ENCODE results near the gene CD300LF. TPM values are rescaled to one million over a fixed set of nuclear protein-coding genes. Genes with fewer than 3 reads are reported as not detected.

The CD300LF gene
- total and polyA plus RNA-seq, 10 of the 15 experiments (the other 5 are each of a cell fraction or from before 2014, with no cell fraction given): 0.15 TPM; not detected in 9

- no peak for TF ChIP-seq CEBPZ (IDR thresholded peaks at IDR 0.05; ENCODE audit: low read depth, low read length)
- TF ChIP-seq KDM1A (IDR thresholded peaks at IDR 0.05; ENCODE audit: borderline replicate concordance): no peak
- peak; percentile 14 to 38; a peak in 2 of 4 replicates for TF ChIP-seq IKZF2 (IDR thresholded peaks at IDR 0.05)
- TF ChIP-seq ELK1 (IDR thresholded peaks at IDR 0.05; ENCODE audit: low read depth, low read length): no peak
- TF ChIP-seq TCF3 (IDR thresholded peaks at IDR 0.05; ENCODE audit: borderline replicate concordance, insufficient read depth, low read depth, low read length): 0 out of 2 replicates have a peak, but pooled peaks have one; percentile 56
- TF ChIP-seq RCOR1 (conservative IDR thresholded peaks at IDR 0.05; ENCODE audit: low read depth, low read length): 0 out of 2 replicates have a peak, but pooled peaks have one; percentile 35
- peak; percentile 68 for TF ChIP-seq ATF7 (IDR thresholded peaks at IDR 0.05; ENCODE audit: low read depth)
- TF ChIP-seq TCF7 (IDR thresholded peaks at IDR 0.05; ENCODE audit: borderline replicate concordance): no peak
- TF ChIP-seq SMC3 (IDR thresholded peaks at IDR 0.05; ENCODE audit: borderline replicate concordance, low read length): peak; percentile 76
- TF ChIP-seq NR2F1 (conservative IDR thresholded peaks at IDR 0.05): peak; percentile 66
- TF ChIP-seq RB1 (IDR thresholded peaks at IDR 0.05; ENCODE audit: borderline replicate concordance): peak; percentile 63; the same call in 1 of the 2 replicates
- TF ChIP-seq SIN3A (IDR thresholded peaks at IDR 0.05; ENCODE audit: low read depth, low read length): 0 out of 2 replicates have a peak, but pooled peaks have one; percentile 23
- no peak for TF ChIP-seq YBX1 (IDR thresholded peaks at IDR 0.05)
- TF ChIP-seq FOXK2 (IDR thresholded peaks at IDR 0.05): peak; percentile 63; the same call in 1 of the 2 replicates
- TF ChIP-seq BRCA1 (IDR thresholded peaks at IDR 0.05; ENCODE audit: low read depth, low read length): no peak
- TF ChIP-seq LARP7 (IDR thresholded peaks at IDR 0.05): peak; percentile 52
- TF ChIP-seq EP300 (IDR thresholded peaks at IDR 0.05; ENCODE audit: borderline replicate concordance in 1 of 2, control insufficient read depth in 1 of 2, low read depth in 2 of 2, low read length in 2 of 2): no peak
- TF ChIP-seq FOXM1 (IDR thresholded peaks at IDR 0.05; ENCODE audit: low read depth, low read length): no peak
- TF ChIP-seq NR2C1 (IDR thresholded peaks at IDR 0.05): no peak
- peak; percentile 64 to 76 (median 67); a peak in 5 of 6 replicates for TF ChIP-seq CTCF (IDR thresholded peaks at IDR 0.05 in 2 of 3, conservative IDR thresholded peaks at IDR 0.05 in 1 of 3; ENCODE audit: control insufficient read depth in 2 of 3, extremely low read depth in 1 of 3, insufficient read depth in 1 of 3, low read depth in 3 of 3, low read length in 3 of 3)
- TF ChIP-seq KLF5 (IDR thresholded peaks at IDR 0.05; ENCODE audit: partially characterized antibody): peak; percentile 27
- TF ChIP-seq MXI1 (IDR thresholded peaks at IDR 0.05; ENCODE audit: low read depth, low read length): peak; percentile 25; the same call in 1 of the 2 replicates
- no peak for TF ChIP-seq MEF2A (IDR thresholded peaks at IDR 0.05; ENCODE audit: insufficient read depth, low read depth, low read length)
- TF ChIP-seq POLR2A (IDR thresholded peaks at IDR 0.05; ENCODE audit: low read depth, low read length): peak; percentile 31; the same call in 1 of the 2 replicates
- peak; percentile 22; the same call in 1 of the 2 replicates for TF ChIP-seq NBN (IDR thresholded peaks at IDR 0.05)
- TF ChIP-seq RAD21 (IDR thresholded peaks at IDR 0.05; ENCODE audit: insufficient read depth, low read depth, low read length): peak; percentile 76
These were observed 24.0 kb upstream of the CD300LF start, which contains the start of gene RAB37 (continued) for GRCh38 chr17:74736513-74737298.
